Astrocyte (in vitro differentiated cells and primary cell): ENCODE measurements around the gene SLC35F1. TPM values are rescaled to one million over a fixed set of nuclear protein-coding genes. Genes with fewer than 3 reads are reported as not detected.
A peak's percentile ranks its signal among the peaks of the same experiment; 100 is the strongest.

ENCODE experiments used
- DNase-seq: peaks from one replicate; pipeline ENCODE4 v3.0.0-alpha.2; 2010; ENCODE audit warnings: low read depth
- FAIRE-seq: peaks from 2 replicates; lab custom pipeline; 2011; peaks lifted over from hg19 to GRCh38; lab: Jason Lieb, UNC
- H2AFZ ChIP-seq: 2 replicates; pipeline ENCODE4 v1.6.0; 2012; ENCODE audit warnings: low read depth, low read length, inconsistent platforms
- H3K27ac ChIP-seq: 2 replicates; pipeline ENCODE4 v1.5.1; 2011; ENCODE audit warnings: low read depth, low read length, inconsistent platforms
- H3K27me3 ChIP-seq: 2 replicates; pipeline ENCODE4 v1.6.0; 2011; ENCODE audit warnings: low read length, inconsistent platforms; ENCODE audit not compliant: insufficient read depth
- H3K36me3 ChIP-seq: 2 replicates; pipeline ENCODE4 v1.5.1; 2011; ENCODE audit warnings: low read length, inconsistent platforms; ENCODE audit not compliant: insufficient read depth
- H3K4me1 ChIP-seq: 2 replicates; pipeline ENCODE4 v1.5.1; 2011; ENCODE audit warnings: low read length, inconsistent platforms; ENCODE audit not compliant: insufficient read depth
- H3K4me2 ChIP-seq: 2 replicates; pipeline ENCODE4 v1.6.0; 2012; ENCODE audit warnings: low read length, inconsistent platforms
- H3K4me3 ChIP-seq: 2 replicates; pipeline ENCODE4 v1.5.1; 2011; ENCODE audit warnings: low read depth, mild to moderate bottlenecking, low read length, inconsistent platforms; ENCODE audit not compliant: insufficient read depth
- H3K79me2 ChIP-seq: 2 replicates; pipeline ENCODE4 v1.6.0; 2012; ENCODE audit warnings: mild to moderate bottlenecking, low read length, inconsistent platforms; ENCODE audit not compliant: insufficient read depth
- H3K9ac ChIP-seq: 2 replicates; pipeline ENCODE4 v1.6.0; 2012; ENCODE audit warnings: mild to moderate bottlenecking, low read length, inconsistent platforms
- H3K9me3 ChIP-seq: 2 replicates; pipeline ENCODE4 v1.5.1; 2012; ENCODE audit warnings: low read depth, mild to moderate bottlenecking, low read length, inconsistent platforms; ENCODE audit not compliant: insufficient read depth
- H4K20me1 ChIP-seq: 2 replicates; pipeline ENCODE4 v1.6.0; 2012; ENCODE audit warnings: low read length, inconsistent platforms; ENCODE audit not compliant: insufficient read depth
- H3K27ac Mint-ChIP-seq: one replicate; pipeline ENCODE4 v1.8.0; 2021; ENCODE audit warnings: mild to moderate bottlenecking, mixed read lengths; ENCODE audit not compliant: unreplicated experiment
- H3K27me3 Mint-ChIP-seq: one replicate; pipeline ENCODE4 v1.8.0; 2021; ENCODE audit warnings: low read depth, mixed read lengths; ENCODE audit not compliant: unreplicated experiment
- H3K36me3 Mint-ChIP-seq: one replicate; pipeline ENCODE4 v1.8.0; 2021; ENCODE audit warnings: low read depth, mixed read lengths; ENCODE audit not compliant: unreplicated experiment
- H3K4me1 Mint-ChIP-seq: one replicate; pipeline ENCODE4 v1.8.0; 2021; ENCODE audit warnings: low read depth, mixed read lengths; ENCODE audit not compliant: unreplicated experiment
- H3K4me3 Mint-ChIP-seq: one replicate; pipeline ENCODE4 v1.8.0; 2021; ENCODE audit warnings: mild to moderate bottlenecking, moderate library complexity, mixed read lengths; ENCODE audit not compliant: unreplicated experiment
- H3K9me3 Mint-ChIP-seq: one replicate; pipeline ENCODE4 v1.8.0; 2021; ENCODE audit warnings: mild to moderate bottlenecking, mixed read lengths; ENCODE audit not compliant: unreplicated experiment
- EZH2 ChIP-seq: IDR thresholded peaks from 2 replicates; pipeline ENCODE4 v1.6.1; 2012; ENCODE audit warnings: mild to moderate bottlenecking, low read length, inconsistent platforms; ENCODE audit not compliant: insufficient read depth
- total RNA-seq: library from RNA; stranded (reverse); gene quantifications from 2 replicates; pipeline ENCODE4 v1.2.1, GENCODE V29; 2021
- TF ChIP-seq, protein P1 (sequence below): IDR thresholded peaks from 2 replicates; pipeline ENCODE4 v1.5.1; 2011; ENCODE audit warnings: low read depth, mild to moderate bottlenecking, inconsistent platforms, low read length, moderate library complexity; ENCODE audit not compliant: insufficient read depth

SLC35F1 gene
- total RNA-seq, 1 donor from 2014 or later = 1.0 TPM

DNA sequence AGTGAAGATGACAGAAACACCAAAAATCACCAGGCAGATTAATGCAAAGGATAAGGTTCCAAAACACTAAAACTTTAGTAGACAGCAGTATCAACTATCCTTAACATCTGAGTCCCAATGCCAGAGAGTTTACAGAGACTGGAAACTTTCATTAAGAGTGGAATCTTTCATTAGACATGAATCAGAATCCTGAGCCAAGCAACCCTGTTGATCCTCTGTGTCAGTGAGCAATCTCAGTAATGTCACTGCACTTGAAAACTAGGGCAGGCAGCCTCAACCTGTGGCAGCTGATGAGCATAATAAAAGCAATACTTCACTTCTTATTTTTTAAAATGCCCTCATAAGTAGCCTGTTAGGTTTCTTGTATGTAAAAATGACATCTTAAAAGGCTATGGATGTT lies 388.3 kb downstream of the SLC35F1 start:
- H3K4me1 Mint-ChIP-seq = peaks cover 3% of the 10 kb centered on the region
- Histone ChIP-seq H3K9ac (no peak overlapping the region), H3K9me3 (no peaks in the 10 kb centered on the region), H3K4me1 (no peaks in the 10 kb centered on the region), H3K27ac (no peak overlapping the region), H3K27me3 (no peaks in the 10 kb centered on the region), H4K20me1 (no peaks in the 10 kb centered on the region), H3K79me2 (no peaks in the 10 kb centered on the region), H3K36me3 (no peaks in the 10 kb centered on the region), H3K4me2 (no peak overlapping the region), H2AFZ (no peak overlapping the region), H3K4me3 (no peak overlapping the region)
- no peak overlapping the region for H3K27ac Mint-ChIP-seq
- TF ChIP-seq, protein P1, sequence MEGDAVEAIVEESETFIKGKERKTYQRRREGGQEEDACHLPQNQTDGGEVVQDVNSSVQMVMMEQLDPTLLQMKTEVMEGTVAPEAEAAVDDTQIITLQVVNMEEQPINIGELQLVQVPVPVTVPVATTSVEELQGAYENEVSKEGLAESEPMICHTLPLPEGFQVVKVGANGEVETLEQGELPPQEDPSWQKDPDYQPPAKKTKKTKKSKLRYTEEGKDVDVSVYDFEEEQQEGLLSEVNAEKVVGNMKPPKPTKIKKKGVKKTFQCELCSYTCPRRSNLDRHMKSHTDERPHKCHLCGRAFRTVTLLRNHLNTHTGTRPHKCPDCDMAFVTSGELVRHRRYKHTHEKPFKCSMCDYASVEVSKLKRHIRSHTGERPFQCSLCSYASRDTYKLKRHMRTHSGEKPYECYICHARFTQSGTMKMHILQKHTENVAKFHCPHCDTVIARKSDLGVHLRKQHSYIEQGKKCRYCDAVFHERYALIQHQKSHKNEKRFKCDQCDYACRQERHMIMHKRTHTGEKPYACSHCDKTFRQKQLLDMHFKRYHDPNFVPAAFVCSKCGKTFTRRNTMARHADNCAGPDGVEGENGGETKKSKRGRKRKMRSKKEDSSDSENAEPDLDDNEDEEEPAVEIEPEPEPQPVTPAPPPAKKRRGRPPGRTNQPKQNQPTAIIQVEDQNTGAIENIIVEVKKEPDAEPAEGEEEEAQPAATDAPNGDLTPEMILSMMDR = no peak
- TF ChIP-seq EZH2 = no peak
- H3K27me3 Mint-ChIP-seq = no peaks in the 10 kb centered on the region
- DNase-seq (no peak), FAIRE-seq (no peak)
- no peaks in the 10 kb centered on the region for H3K9me3 Mint-ChIP-seq
- H3K4me3 Mint-ChIP-seq = no peak overlapping the region
- no peaks in the 10 kb centered on the region for H3K36me3 Mint-ChIP-seq

DNA sequence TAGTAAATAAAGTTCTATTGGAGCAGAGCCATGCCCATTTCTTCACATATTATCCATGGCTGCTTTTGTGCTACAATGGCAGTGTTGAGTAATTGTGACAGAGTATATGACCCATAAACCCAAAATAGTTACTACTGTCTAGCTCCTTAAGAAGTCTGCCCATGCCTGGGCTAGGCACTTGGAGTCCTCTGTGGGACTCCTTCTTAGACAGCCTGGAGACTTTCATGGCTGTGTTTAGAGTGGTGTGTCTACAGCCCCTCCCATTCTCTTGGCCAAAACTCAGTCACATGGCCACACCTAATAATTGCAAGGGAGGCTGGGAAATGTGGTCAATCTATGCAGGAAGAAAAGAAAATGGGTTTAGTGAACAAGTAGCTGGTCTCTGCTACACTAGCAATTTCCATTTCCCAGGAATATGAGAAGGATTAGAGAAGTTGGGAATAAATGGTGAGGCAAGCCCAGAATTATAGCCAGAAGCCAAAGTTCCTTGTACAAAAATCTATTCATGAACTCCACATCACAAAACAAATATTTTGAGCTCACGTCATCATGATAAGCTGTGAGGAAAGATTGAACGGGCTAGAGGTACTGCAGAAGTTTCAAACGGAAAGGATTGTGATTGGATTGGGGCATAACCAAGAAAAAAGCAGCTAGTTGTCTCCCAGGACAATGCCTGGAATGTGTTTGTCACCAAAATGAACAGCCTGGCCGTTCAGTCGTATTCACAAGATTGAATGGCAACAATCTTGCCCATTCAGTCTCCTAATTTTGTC lies 389.3 kb downstream of the SLC35F1 start:
- no peak overlapping the region for H3K27ac ChIP-seq
- FAIRE-seq (no peak), DNase-seq (peak; percentile 50)
- H3K27ac Mint-ChIP-seq = no peak overlapping the region
- H3K4me1 Mint-ChIP-seq = peaks cover 3% of the 10 kb centered on the region
- no peak overlapping the region for H3K4me3 Mint-ChIP-seq
- no peaks in the 10 kb centered on the region for H3K9me3 ChIP-seq
- no peak for TF ChIP-seq EZH2
- TF ChIP-seq, protein P1 = no peak
- no peaks in the 10 kb centered on the region for H3K4me1 ChIP-seq
- H3K9me3 Mint-ChIP-seq = no peaks in the 10 kb centered on the region
- H3K27me3 Mint-ChIP-seq = no peaks in the 10 kb centered on the region
- H3K27me3 ChIP-seq = no peaks in the 10 kb centered on the region
- peak overlapping the region; percentile 70 for H2AFZ ChIP-seq
- no peaks in the 10 kb centered on the region for H3K36me3 Mint-ChIP-seq
- H3K9ac ChIP-seq = no peak overlapping the region
- no peaks in the 10 kb centered on the region for H3K79me2 ChIP-seq
- no peak overlapping the region for H3K4me3 ChIP-seq
- H4K20me1 ChIP-seq = no peaks in the 10 kb centered on the region
- no peaks in the 10 kb centered on the region for H3K36me3 ChIP-seq
- H3K4me2 ChIP-seq = peak overlapping the region; percentile 17

DNA sequence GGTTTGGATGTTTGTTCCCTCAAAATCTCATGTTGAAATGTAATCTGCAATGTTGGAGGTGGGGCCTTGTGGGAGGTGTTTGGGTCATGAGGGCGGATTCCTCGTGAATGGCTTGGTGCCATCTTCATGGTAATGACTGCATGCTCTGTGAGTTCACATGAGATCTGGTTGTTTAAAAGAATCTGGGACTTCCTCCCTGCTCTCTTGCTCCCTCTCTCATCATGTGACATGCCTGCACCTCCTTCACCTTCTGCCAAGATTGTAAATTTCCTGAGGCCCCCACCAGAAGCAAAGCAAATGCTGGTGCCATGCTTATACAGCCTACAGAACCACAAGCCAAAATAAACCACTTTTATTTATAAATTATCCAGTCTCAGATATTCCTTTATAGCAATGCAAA lies 390.8 kb downstream of the SLC35F1 start:
- Mint-ChIP-seq H3K4me3 (no peak overlapping the region), H3K4me1 (peaks cover 2% of the 10 kb centered on the region), H3K27me3 (no peaks in the 10 kb centered on the region), H3K9me3 (no peaks in the 10 kb centered on the region), H3K36me3 (no peaks in the 10 kb centered on the region), H3K27ac (no peak overlapping the region)
- no peaks in the 10 kb centered on the region for H3K79me2 ChIP-seq
- H4K20me1 ChIP-seq = no peaks in the 10 kb centered on the region
- no peak for FAIRE-seq
- TF ChIP-seq, protein P1 = no peak
- no peak for TF ChIP-seq EZH2
- H3K4me2 ChIP-seq = no peak overlapping the region
- no peaks in the 10 kb centered on the region for H3K27me3 ChIP-seq
- no peak overlapping the region for H3K27ac ChIP-seq
- H3K4me1 ChIP-seq = no peaks in the 10 kb centered on the region
- H2AFZ ChIP-seq = no peak overlapping the region
- H3K9me3 ChIP-seq = no peaks in the 10 kb centered on the region
- no peak for DNase-seq
- H3K36me3 ChIP-seq = no peaks in the 10 kb centered on the region
- H3K4me3 ChIP-seq = no peak overlapping the region
- H3K9ac ChIP-seq = no peak overlapping the region
